ENCODE results near the gene CASP10.

CASP10 gene

GRCh38 chr2:201220102-201220570 is 37.2 kb downstream of the CASP10 start:
- in situ Hi-C loops (cut with MboI; ENCODE audit: low sequenced_read_pairs, unreplicated experiment), result no loop called here
- DNase-seq (ENCODE audit: low spot score), result no peak
- no peak for TF ChIP-seq CTCF (IDR thresholded peaks at IDR 0.05; ENCODE audit: borderline replicate concordance, control extremely low read depth, extremely low read depth, insufficient read depth, missing control alignments)

- TF ChIP-seq CTCF (IDR thresholded peaks at IDR 0.05; ENCODE audit: borderline replicate concordance, control extremely low read depth, extremely low read depth, insufficient read depth, missing control alignments), result no peak
- in situ Hi-C loops (cut with MboI; ENCODE audit: low sequenced_read_pairs, unreplicated experiment), result no loop called here
- DNase-seq (ENCODE audit: low spot score), result peak; percentile 42
Observed at GRCh38 chr2:201223089-201224073, 40.4 kb downstream of the CASP10 start.

GRCh38 chr2:201228271-201228911 is 45.5 kb downstream of the CASP10 start:
- DNase-seq (ENCODE audit: low spot score), result no peak
- TF ChIP-seq CTCF (IDR thresholded peaks at IDR 0.05; ENCODE audit: borderline replicate concordance, control extremely low read depth, extremely low read depth, insufficient read depth, missing control alignments), result no peak
- in situ Hi-C loops (cut with MboI; ENCODE audit: low sequenced_read_pairs, unreplicated experiment), result loop anchor here (5.0 kb wide), 1 partner anchor 46 kb away; the partner anchor contains the start of gene CASP10

- no peak for DNase-seq (ENCODE audit: low spot score)
- in situ Hi-C loops (cut with MboI; ENCODE audit: low sequenced_read_pairs, unreplicated experiment), result loop anchor here (5.0 kb wide), 1 partner anchor 47 kb away; the partner anchor contains the start of gene CASP10
Observed at GRCh38 chr2:201228912-201229290, 46.0 kb downstream of the CASP10 start.

GRCh38 chr2:201231781-201232466 is 49.0 kb downstream of the CASP10 start:
- peak; percentile 84 for DNase-seq (ENCODE audit: low spot score)
- in situ Hi-C loops (cut with MboI; ENCODE audit: low sequenced_read_pairs, unreplicated experiment), result no loop called here
- TF ChIP-seq CTCF (IDR thresholded peaks at IDR 0.05; ENCODE audit: borderline replicate concordance, control extremely low read depth, extremely low read depth, insufficient read depth, missing control alignments), result peak; percentile 76

More at GRCh38 chr2:201228912-201229290, 46.0 kb downstream of the CASP10 start:
- TF ChIP-seq CTCF (IDR thresholded peaks at IDR 0.05; ENCODE audit: borderline replicate concordance, control extremely low read depth, extremely low read depth, insufficient read depth, missing control alignments), result no peak

GRCh38 chr2:201232467-201232815 is 49.5 kb downstream of the CASP10 start:
- in situ Hi-C loops (cut with MboI; ENCODE audit: low sequenced_read_pairs, unreplicated experiment), result no loop called here
- DNase-seq (ENCODE audit: low spot score), result no peak
- no peak for TF ChIP-seq CTCF (IDR thresholded peaks at IDR 0.05; ENCODE audit: borderline replicate concordance, control extremely low read depth, extremely low read depth, insufficient read depth, missing control alignments)
